ENCODE measurements around the gene KREMEN2. TPM values are rescaled to one million over a fixed set of nuclear protein-coding genes. Genes with fewer than 3 reads are reported as not detected.

Gene KREMEN2
- total and polyA plus RNA-seq, 2 of the 8 experiments (the other 6 are each of a cell fraction or from before 2014, with no cell fraction given) = 6.6 to 7.0 TPM

DNA sequence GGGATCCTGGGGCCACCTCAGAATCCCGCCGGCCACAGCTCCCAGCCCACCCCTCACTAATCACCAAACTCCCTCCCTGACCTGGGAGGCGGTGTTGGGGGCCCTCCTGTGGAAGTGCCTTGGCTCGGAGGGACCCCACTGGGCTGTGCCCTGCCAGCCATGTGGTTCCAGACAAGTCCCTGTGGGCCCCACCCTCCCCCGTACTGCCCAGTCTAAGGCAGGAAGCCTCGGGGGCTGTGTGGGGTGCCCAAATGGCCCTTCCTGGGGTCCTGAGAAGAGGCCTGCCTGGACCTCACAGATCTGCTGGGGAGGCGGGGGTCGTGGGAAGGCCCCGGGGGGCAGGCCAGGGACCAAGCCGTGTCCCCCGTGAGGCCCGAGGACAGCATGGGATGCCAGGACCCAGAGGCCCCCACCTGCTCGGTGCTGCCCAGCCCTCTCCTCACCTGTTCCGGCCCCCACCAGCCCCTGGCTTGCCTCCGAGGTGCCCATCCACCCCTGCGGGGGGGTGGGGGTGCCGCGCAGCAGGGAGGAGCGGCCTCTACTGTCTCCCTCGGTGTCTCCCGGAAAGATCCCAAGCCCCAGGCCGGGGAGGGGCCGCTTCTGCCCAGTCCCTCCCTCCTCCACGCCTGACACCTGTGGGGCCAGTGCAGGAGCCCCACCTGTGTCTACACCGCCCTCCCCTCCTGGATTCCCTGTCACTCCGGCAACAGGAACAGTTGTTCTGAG lies 9.3 kb upstream of the KREMEN2 start:
- Histone ChIP-seq H2BK120ac (replicated peaks; ENCODE audit: low read depth, low read length) (no peak overlapping the region), H3K23ac (ENCODE audit: insufficient read length) (no peak overlapping the region), H3K23me2 (ENCODE audit: low read depth, low read length) (no peaks in the 10 kb centered on the region; the same call in 1 of the 2 replicates), H3K79me1 (ENCODE audit: low read depth, low read length) (no peaks in the 10 kb centered on the region), H2BK5ac (ENCODE audit: low read depth, low read length) (peak overlapping the region; percentile 60; the same call in 1 of the 2 replicates), H3K9me3 (ENCODE audit: insufficient read depth in 2 of 2, low read depth in 1 of 2, low read length in 1 of 2) (no peaks in the 10 kb centered on the region), H3K56ac (replicated peaks; ENCODE audit: insufficient read length, low read depth, low read length) (no peak overlapping the region), H3K27ac (ENCODE audit: low read depth, low read length) (no peak overlapping the region), H4K20me1 (replicated peaks in 1 of 2; ENCODE audit: control insufficient read depth in 1 of 2, insufficient read depth in 2 of 2, low read length in 2 of 2) (no peaks in the 10 kb centered on the region), H2BK15ac (ENCODE audit: low read length) (no peak overlapping the region; the same call in 1 of the 2 replicates), H2AK5ac (ENCODE audit: low read depth, low read length) (peak overlapping the region; percentile 48; the same call in 1 of the 2 replicates), H4K5ac (ENCODE audit: insufficient read length, low read depth, low read length) (peak overlapping the region; percentile 25), H3K4me1 (replicated peaks in 1 of 4; ENCODE audit: control insufficient read depth in 3 of 4, insufficient read depth in 4 of 4, low read length in 3 of 4) (peaks cover 3 to 26% (median 19%) of the 10 kb centered on the region in 4 experiments), H3K27me3 (replicated peaks in 1 of 4; ENCODE audit: control insufficient read depth in 3 of 4, extremely low read depth in 1 of 4, insufficient read depth in 3 of 4, low read length in 3 of 4) (no peaks in the 10 kb centered on the region; a peak in 1 of 7 replicates), H3K36me3 (ENCODE audit: control insufficient read depth in 2 of 4, insufficient read depth in 4 of 4, low read length in 3 of 4) (no peaks in the 10 kb centered on the region), H4K8ac (ENCODE audit: extremely low read depth, insufficient read depth, low read length) (0 out of 2 replicates have a peak overlapping the region, but pooled peaks have one; percentile 48), H2BK12ac (ENCODE audit: low read depth, low read length) (peak overlapping the region; percentile 68; the same call in 1 of the 2 replicates), H4K91ac (replicated peaks; ENCODE audit: insufficient read length, low read length) (peak overlapping the region; percentile 17), H3K9ac (replicated peaks in 1 of 4; ENCODE audit: extremely low read depth in 1 of 4, low read depth in 3 of 4, low read length in 3 of 4) (no peak overlapping the region; a peak in 1 of 7 replicates), H3K79me2 (ENCODE audit: control insufficient read depth in 1 of 2, insufficient read depth in 2 of 2, low read length in 2 of 2) (no peaks in the 10 kb centered on the region), H3K18ac (ENCODE audit: extremely low read depth, low read length) (peak overlapping the region; percentile 38; the same call in 1 of the 2 replicates), H3K4ac (replicated peaks; ENCODE audit: insufficient read length, low read depth, low read length) (peak overlapping the region; percentile 47), H2AFZ (ENCODE audit: low read length) (no peak overlapping the region), H3K14ac (ENCODE audit: insufficient read length) (no peak overlapping the region), H3K4me2 (ENCODE audit: insufficient read depth in 1 of 2, low read depth in 2 of 2, low read length in 2 of 2) (peak overlapping the region in 1 of 2 experiments; percentile 34; a peak in 2 of 4 replicates), H2BK20ac (ENCODE audit: low read length) (no peak overlapping the region; the same call in 1 of the 2 replicates), H3K4me3 (ENCODE audit: extremely low read depth in 1 of 4, insufficient read depth in 2 of 4, low read depth in 3 of 4, low read length in 4 of 4) (no peak overlapping the region)
- WGBS, 2 experiments (ENCODE audit: extremely low coverage in 1 of 2, insufficient coverage in 1 of 2, insufficient read length in 1 of 2, insufficient replicate concordance in 2 of 2, low coverage in 1 of 2, low lambda C conversion rate in 2 of 2, missing lambda C conversion rate in 1 of 2) = 89% methylated on average over 13 of the region's 26 CpGs; no CpG with 5 or more reads in 1 of the 2 experiments
- FAIRE-seq = no peak
- POLR2A ChIA-PET (ENCODE audit: partially characterized antibody) = interaction anchor here (1.2 kb wide), 1 partner anchor 9 kb away, joined by 3 read pairs; the partner anchor contains the start of gene KREMEN2
- no peak for DNase-seq (ENCODE audit: low read depth in 1 of 2, low spot score in 2 of 2)
- CTCF ChIA-PET (ENCODE audit: partially characterized antibody) = interaction anchor here (1.7 kb wide), 1 partner anchor 13 kb away, joined by 4 read pairs; no protein-coding TSS in a partner anchor
- TF ChIP-seq TAF7 (optimal IDR thresholded peaks at IDR 0.05; ENCODE audit: borderline replicate concordance, low read depth, low read length) = no peak
- TF ChIP-seq, protein P1, sequence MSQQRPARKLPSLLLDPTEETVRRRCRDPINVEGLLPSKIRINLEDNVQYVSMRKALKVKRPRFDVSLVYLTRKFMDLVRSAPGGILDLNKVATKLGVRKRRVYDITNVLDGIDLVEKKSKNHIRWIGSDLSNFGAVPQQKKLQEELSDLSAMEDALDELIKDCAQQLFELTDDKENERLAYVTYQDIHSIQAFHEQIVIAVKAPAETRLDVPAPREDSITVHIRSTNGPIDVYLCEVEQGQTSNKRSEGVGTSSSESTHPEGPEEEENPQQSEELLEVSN (IDR thresholded peaks at IDR 0.05) = peak; percentile 7; the same call in 1 of the 2 replicates
